ENCODE results near the gene FRMD4A. TPM values are rescaled to one million over a fixed set of nuclear protein-coding genes. Genes with fewer than 3 reads are reported as not detected.

The FRMD4A gene
- total and polyA plus RNA-seq, 2 experiments from 2014 or later, result 5.4 to 10.3 TPM

DNA sequence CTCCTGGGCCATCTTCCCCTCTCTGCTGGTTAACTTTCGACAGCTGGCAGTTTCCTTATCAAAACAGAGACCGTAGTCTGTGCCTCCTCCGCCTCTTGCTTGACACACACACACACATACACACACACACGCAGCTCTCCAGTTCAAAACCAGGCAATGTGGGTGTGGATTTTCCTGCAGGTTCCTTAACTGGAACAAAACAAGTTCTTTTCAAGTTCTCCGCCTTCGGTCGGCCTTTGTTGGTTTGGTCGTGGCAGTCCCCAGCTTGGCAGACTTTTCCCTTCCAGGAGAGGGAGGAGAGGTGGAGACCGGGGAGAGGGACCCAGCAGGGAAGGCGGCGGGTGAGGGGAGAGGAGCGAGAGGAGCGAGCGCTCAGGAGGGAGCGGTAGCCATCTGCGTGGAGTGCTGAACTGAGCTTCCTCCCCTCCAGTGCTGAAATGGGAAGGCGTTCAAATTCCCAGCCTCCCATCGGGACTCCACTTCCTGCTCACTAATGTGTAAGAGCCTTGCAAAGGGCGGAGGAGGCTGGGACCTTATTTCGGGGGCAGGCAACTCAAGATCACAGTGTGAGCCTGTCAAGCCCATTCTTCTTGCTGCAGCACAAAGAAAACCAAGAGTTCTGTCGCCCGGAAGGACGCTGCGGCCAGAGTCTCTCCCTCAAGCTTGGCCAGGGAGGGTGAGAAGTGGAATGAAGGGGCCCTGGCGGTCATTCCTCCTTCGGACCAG lies 623.4 kb downstream of the FRMD4A start:
- Histone ChIP-seq H3K4me1 (ENCODE audit: insufficient read depth) (peaks cover 33% of the 10 kb centered on the region), H3K4me3 (peak overlapping the region; percentile 59), H3K27ac (peak overlapping the region; percentile 78), H2AFZ (peak overlapping the region; percentile 46), H3K4me2 (peak overlapping the region; percentile 91), H3K79me2 (peaks cover 16% of the 10 kb centered on the region), H3K9me2 (replicated peaks; ENCODE audit: insufficient read depth) (no peaks in the 10 kb centered on the region), H4K20me1 (ENCODE audit: insufficient read depth, poor library complexity, severe bottlenecking) (no peaks in the 10 kb centered on the region), H3K36me3 (replicated peaks; ENCODE audit: insufficient read depth, low read depth) (no peaks in the 10 kb centered on the region), H3K9me3 (ENCODE audit: low read depth) (no peaks in the 10 kb centered on the region), H3K27me3 (no peaks in the 10 kb centered on the region)
- 2% methylated on average over 26 of the region's 26 CpGs for WGBS (ENCODE audit: low lambda C conversion rate, missing lambda C conversion rate)
- TF ChIP-seq, protein P1, sequence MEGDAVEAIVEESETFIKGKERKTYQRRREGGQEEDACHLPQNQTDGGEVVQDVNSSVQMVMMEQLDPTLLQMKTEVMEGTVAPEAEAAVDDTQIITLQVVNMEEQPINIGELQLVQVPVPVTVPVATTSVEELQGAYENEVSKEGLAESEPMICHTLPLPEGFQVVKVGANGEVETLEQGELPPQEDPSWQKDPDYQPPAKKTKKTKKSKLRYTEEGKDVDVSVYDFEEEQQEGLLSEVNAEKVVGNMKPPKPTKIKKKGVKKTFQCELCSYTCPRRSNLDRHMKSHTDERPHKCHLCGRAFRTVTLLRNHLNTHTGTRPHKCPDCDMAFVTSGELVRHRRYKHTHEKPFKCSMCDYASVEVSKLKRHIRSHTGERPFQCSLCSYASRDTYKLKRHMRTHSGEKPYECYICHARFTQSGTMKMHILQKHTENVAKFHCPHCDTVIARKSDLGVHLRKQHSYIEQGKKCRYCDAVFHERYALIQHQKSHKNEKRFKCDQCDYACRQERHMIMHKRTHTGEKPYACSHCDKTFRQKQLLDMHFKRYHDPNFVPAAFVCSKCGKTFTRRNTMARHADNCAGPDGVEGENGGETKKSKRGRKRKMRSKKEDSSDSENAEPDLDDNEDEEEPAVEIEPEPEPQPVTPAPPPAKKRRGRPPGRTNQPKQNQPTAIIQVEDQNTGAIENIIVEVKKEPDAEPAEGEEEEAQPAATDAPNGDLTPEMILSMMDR (IDR thresholded peaks at IDR 0.05; ENCODE audit: poor library complexity), result no peak
- no peak for TF ChIP-seq EZH2phosphoT487 (IDR thresholded peaks at IDR 0.05; ENCODE audit: low read depth, severe bottlenecking, unreplicated experiment)
- no peak for TF ChIP-seq EZH2 (IDR thresholded peaks at IDR 0.05; ENCODE audit: borderline replicate concordance)
- DNase-seq (ENCODE audit: low spot score), result peak; percentile 77

DNA sequence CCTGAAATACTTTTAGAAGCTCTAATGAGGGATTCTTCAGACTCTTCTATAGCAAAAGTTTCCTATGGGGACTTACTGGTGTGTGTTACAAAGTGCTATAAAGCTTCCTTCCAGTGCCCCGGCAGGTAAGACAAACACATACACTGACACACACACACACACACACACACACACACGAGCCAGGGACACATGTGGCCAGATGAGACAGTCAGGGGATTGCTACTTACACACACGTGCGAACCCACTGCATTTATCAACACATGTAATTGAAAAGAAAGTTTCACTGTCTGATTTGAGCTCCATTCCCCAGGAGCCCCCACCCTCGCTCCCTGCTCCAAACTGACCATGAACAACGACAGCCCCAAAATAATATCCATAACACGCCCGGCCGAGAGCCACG lies 624.1 kb downstream of the FRMD4A start:
- H3K4me3 ChIP-seq, result peak overlapping the region; percentile 59
- H4K20me1 ChIP-seq (ENCODE audit: insufficient read depth, poor library complexity, severe bottlenecking), result no peaks in the 10 kb centered on the region
- no peaks in the 10 kb centered on the region for H3K9me2 ChIP-seq (replicated peaks; ENCODE audit: insufficient read depth)
- peak overlapping the region; percentile 78 for H3K27ac ChIP-seq
- H3K4me1 ChIP-seq (ENCODE audit: insufficient read depth), result peaks cover 33% of the 10 kb centered on the region
- H3K9me3 ChIP-seq (ENCODE audit: low read depth), result no peaks in the 10 kb centered on the region
- WGBS (ENCODE audit: low lambda C conversion rate, missing lambda C conversion rate), result 35% methylated on average over 9 of the region's 10 CpGs
- TF ChIP-seq EZH2phosphoT487 (IDR thresholded peaks at IDR 0.05; ENCODE audit: low read depth, severe bottlenecking, unreplicated experiment), result no peak
- TF ChIP-seq, protein P1 (IDR thresholded peaks at IDR 0.05; ENCODE audit: poor library complexity), result no peak
- TF ChIP-seq EZH2 (IDR thresholded peaks at IDR 0.05; ENCODE audit: borderline replicate concordance), result no peak
- H3K36me3 ChIP-seq (replicated peaks; ENCODE audit: insufficient read depth, low read depth), result no peaks in the 10 kb centered on the region
- peak overlapping the region; percentile 46 for H2AFZ ChIP-seq
- H3K27me3 ChIP-seq, result no peaks in the 10 kb centered on the region
- H3K79me2 ChIP-seq, result peaks cover 17% of the 10 kb centered on the region
- H3K4me2 ChIP-seq, result peak overlapping the region; percentile 91
- no peak for DNase-seq (ENCODE audit: low spot score)

GRCh38 chr10:13706175-13706574 lies 624.5 kb downstream of the FRMD4A start:
- Histone ChIP-seq H3K4me3 (no peak overlapping the region), H3K36me3 (replicated peaks; ENCODE audit: insufficient read depth, low read depth) (no peaks in the 10 kb centered on the region), H3K79me2 (peaks cover 17% of the 10 kb centered on the region), H3K27me3 (no peaks in the 10 kb centered on the region), H3K9me2 (replicated peaks; ENCODE audit: insufficient read depth) (no peaks in the 10 kb centered on the region), H3K4me2 (peak overlapping the region; percentile 91), H3K27ac (peak overlapping the region; percentile 10), H2AFZ (no peak overlapping the region), H4K20me1 (ENCODE audit: insufficient read depth, poor library complexity, severe bottlenecking) (no peaks in the 10 kb centered on the region), H3K9me3 (ENCODE audit: low read depth) (no peaks in the 10 kb centered on the region), H3K4me1 (ENCODE audit: insufficient read depth) (peaks cover 33% of the 10 kb centered on the region)
- TF ChIP-seq EZH2phosphoT487 (IDR thresholded peaks at IDR 0.05; ENCODE audit: low read depth, severe bottlenecking, unreplicated experiment), result no peak
- no peak for TF ChIP-seq EZH2 (IDR thresholded peaks at IDR 0.05; ENCODE audit: borderline replicate concordance)
- TF ChIP-seq, protein P1 (IDR thresholded peaks at IDR 0.05; ENCODE audit: poor library complexity), result no peak
- WGBS (ENCODE audit: low lambda C conversion rate, missing lambda C conversion rate), result 49% methylated on average over 4 of the region's 4 CpGs
- DNase-seq (ENCODE audit: low spot score), result no peak

Data from hepatocyte (in vitro differentiated cells).